HG03439 (cell line): Measurements from ENCODE around the gene EEF2K.
A peak's percentile ranks its signal among the peaks of the same experiment; 100 is the strongest.
"Not testable (repeated sequence)": the region's sequence is repeated elsewhere in the genome, so short reads cannot be mapped to it uniquely, and the experiment has no call there.

ENCODE experiments used
- ATAC-seq: cut with Tn5 transposase; IDR thresholded peaks from one replicate; pipeline ENCODE4 v1.9.1; 2021; ENCODE audit warnings: mild to moderate bottlenecking, moderate library complexity; ENCODE audit not compliant: unreplicated experiment

The EEF2K gene

GRCh38 chr16:22291860-22292318 is 85.8 kb downstream of the EEF2K start:
- no peak for ATAC-seq

- no peak for ATAC-seq
Measured at GRCh38 chr16:22292320-22292719, 86.2 kb downstream of the EEF2K start.

- ATAC-seq: no peak
Measured at GRCh38 chr16:22293137-22294106, 87.3 kb downstream of the EEF2K start.

- no peak for ATAC-seq
Measured at GRCh38 chr16:22296225-22297113, 90.4 kb downstream of the EEF2K start.

- ATAC-seq: peak; percentile 82
Measured at GRCh38 chr16:22297114-22297870, 91.2 kb downstream of the EEF2K start, which contains the start of gene POLR3E. Gene POLR3E, plus strand, starts transcription at chr16:22297409. Its CDS starts 5,560 bp downstream, at chr16:22302969.

GRCh38 chr16:22297871-22298733 is 92.0 kb downstream of the EEF2K start:
- ATAC-seq: peak; percentile 38

- ATAC-seq: no peak
Measured at GRCh38 chr16:22299036-22299435, 93.0 kb downstream of the EEF2K start.

GRCh38 chr16:22300427-22301071 is 94.5 kb downstream of the EEF2K start:
- ATAC-seq: no peak

- ATAC-seq: not testable (repeated sequence)
Measured at GRCh38 chr16:22301423-22301822, 95.3 kb downstream of the EEF2K start.

GRCh38 chr16:22302776-22303363 is 96.8 kb downstream of the EEF2K start:
- ATAC-seq: no peak

GRCh38 chr16:22304411-22304810 is 98.3 kb downstream of the EEF2K start:
- no peak for ATAC-seq

GRCh38 chr16:22306788-22307187 is 100.7 kb downstream of the EEF2K start:
- ATAC-seq: no peak

GRCh38 chr16:22307838-22308237 is 101.8 kb downstream of the EEF2K start:
- ATAC-seq: no peak

GRCh38 chr16:22308824-22309520 is 102.9 kb downstream of the EEF2K start:
- no peak for ATAC-seq

- no peak for ATAC-seq
Measured at GRCh38 chr16:22311520-22311919, 105.4 kb downstream of the EEF2K start.

- no peak for ATAC-seq
Measured at GRCh38 chr16:22312897-22313781, 107.1 kb downstream of the EEF2K start.

- ATAC-seq: no peak
Measured at GRCh38 chr16:22313876-22314470, 107.9 kb downstream of the EEF2K start.
